ENCODE measurements around the gene TYW5. TPM values are rescaled to one million over a fixed set of nuclear protein-coding genes. Genes with fewer than 3 reads are reported as not detected.
A peak's percentile ranks its signal among the peaks of the same experiment; 100 is the strongest.

TYW5 gene
- total RNA-seq, 1 donor from 2014 or later = 12.5 TPM

- Mint-ChIP-seq H3K4me3 (peak overlapping the region; percentile 94), H3K27me3 (no peaks in the 10 kb centered on the region), H3K4me1 (peaks cover 35% of the 10 kb centered on the region), H3K9me3 (no peaks in the 10 kb centered on the region), H3K36me3 (ENCODE audit: low read depth) (peaks cover 7% of the 10 kb centered on the region), H3K27ac (peak overlapping the region; percentile 94)
- intact Hi-C loops (cut with micrococcal nuclease) = loop anchor here (1.0 to 5.0 kb wide), 10 partner anchors 45 to 1872 kb away; partner anchors contain the start of genes ALS2, BZW1, CLK1 and FTCDNL1
- no peak for TF ChIP-seq CTCF (IDR thresholded peaks at IDR 0.05)
- ATAC-seq (ENCODE audit: low read depth) (no peak), DNase-seq (no peak)
- ChIA-PET CTCF (no interaction called here), POLR2A (interaction anchor here (0.7 kb wide), 1 partner anchor 15 kb away, joined by 3 read pairs; no protein-coding TSS in a partner anchor)
Observed at GRCh38 chr2:199910338-199911051, 44.8 kb downstream of the TYW5 start.

GRCh38 chr2:199907008-199907714 is 48.1 kb downstream of the TYW5 start:
- peaks cover 3% of the 10 kb centered on the region for H3K36me3 Mint-ChIP-seq (ENCODE audit: low read depth)
- no peak for TF ChIP-seq CTCF (IDR thresholded peaks at IDR 0.05)
- intact Hi-C loops (cut with micrococcal nuclease) = no loop called here
- CTCF ChIA-PET = no interaction called here
- POLR2A ChIA-PET = no interaction called here
- no peak overlapping the region for H3K4me3 Mint-ChIP-seq
- no peak overlapping the region for H3K27ac Mint-ChIP-seq
- peaks cover 19% of the 10 kb centered on the region for H3K4me1 Mint-ChIP-seq
- ATAC-seq (ENCODE audit: low read depth) = no peak
- H3K27me3 Mint-ChIP-seq = no peaks in the 10 kb centered on the region
- no peak for DNase-seq
- no peaks in the 10 kb centered on the region for H3K9me3 Mint-ChIP-seq

GRCh38 chr2:199903111-199903510 is 52.2 kb downstream of the TYW5 start:
- CTCF ChIA-PET = no interaction called here
- Mint-ChIP-seq H3K36me3 (ENCODE audit: low read depth) (no peaks in the 10 kb centered on the region), H3K27me3 (no peaks in the 10 kb centered on the region), H3K27ac (no peak overlapping the region), H3K4me1 (peaks cover 7% of the 10 kb centered on the region), H3K4me3 (no peak overlapping the region), H3K9me3 (no peaks in the 10 kb centered on the region)
- intact Hi-C loops (cut with micrococcal nuclease) = no loop called here
- no peak for DNase-seq
- TF ChIP-seq CTCF (IDR thresholded peaks at IDR 0.05) = no peak
- no peak for ATAC-seq (ENCODE audit: low read depth)
- POLR2A ChIA-PET = no interaction called here

- DNase-seq (no peak), ATAC-seq (ENCODE audit: low read depth) (no peak)
- no peak overlapping the region for H3K4me3 Mint-ChIP-seq
- H3K27me3 Mint-ChIP-seq = no peaks in the 10 kb centered on the region
- TF ChIP-seq CTCF (IDR thresholded peaks at IDR 0.05) = no peak
- intact Hi-C loops (cut with micrococcal nuclease) = no loop called here
- CTCF ChIA-PET = no interaction called here
- H3K4me1 Mint-ChIP-seq = peaks cover 6% of the 10 kb centered on the region
- no peaks in the 10 kb centered on the region for H3K36me3 Mint-ChIP-seq (ENCODE audit: low read depth)
- H3K27ac Mint-ChIP-seq = no peak overlapping the region
- POLR2A ChIA-PET = no interaction called here
- no peaks in the 10 kb centered on the region for H3K9me3 Mint-ChIP-seq
Observed at GRCh38 chr2:199902486-199903110, 52.7 kb downstream of the TYW5 start.

- TF ChIP-seq CTCF (IDR thresholded peaks at IDR 0.05) = no peak
- ATAC-seq (ENCODE audit: low read depth) (no peak), DNase-seq (no peak)
- intact Hi-C loops (cut with micrococcal nuclease) = no loop called here
- H3K4me1 Mint-ChIP-seq = peaks cover 2% of the 10 kb centered on the region
- ChIA-PET CTCF (no interaction called here), POLR2A (interaction anchor here (0.8 kb wide), 1 partner anchor 9 kb away, joined by 3 read pairs; the partner anchor contains the start of gene C2orf69)
- H3K27me3 Mint-ChIP-seq = no peaks in the 10 kb centered on the region
- H3K36me3 Mint-ChIP-seq (ENCODE audit: low read depth) = no peaks in the 10 kb centered on the region
- H3K9me3 Mint-ChIP-seq = no peaks in the 10 kb centered on the region
- H3K27ac Mint-ChIP-seq = no peak overlapping the region
- H3K4me3 Mint-ChIP-seq = no peak overlapping the region
Observed at GRCh38 chr2:199901942-199902341, 53.3 kb downstream of the TYW5 start.
